AML-193 (cell line): ENCODE measurements around the gene RGS14.

Source experiments
- DNase-seq, 2 experiments: peaks; one replicate each; lab custom pipeline; 2025; lab: John Stamatoyannopoulos, UW

The RGS14 gene

GRCh38 chr5:177382423-177383029 is 24.8 kb downstream of the RGS14 start:
- DNase-seq, result no peak

- no peak for DNase-seq
Observed at GRCh38 chr5:177383181-177383580, 25.5 kb downstream of the RGS14 start.

- no peak for DNase-seq
Observed at GRCh38 chr5:177384134-177384533, 26.4 kb downstream of the RGS14 start, which contains the start of gene SLC34A1. Gene SLC34A1, plus strand, starts transcription at chr5:177384434. Its CDS starts 1,308 bp downstream, at chr5:177385742.

- DNase-seq, result no peak
Observed at GRCh38 chr5:177385720-177386119, 28.0 kb downstream of the RGS14 start.

DNA sequence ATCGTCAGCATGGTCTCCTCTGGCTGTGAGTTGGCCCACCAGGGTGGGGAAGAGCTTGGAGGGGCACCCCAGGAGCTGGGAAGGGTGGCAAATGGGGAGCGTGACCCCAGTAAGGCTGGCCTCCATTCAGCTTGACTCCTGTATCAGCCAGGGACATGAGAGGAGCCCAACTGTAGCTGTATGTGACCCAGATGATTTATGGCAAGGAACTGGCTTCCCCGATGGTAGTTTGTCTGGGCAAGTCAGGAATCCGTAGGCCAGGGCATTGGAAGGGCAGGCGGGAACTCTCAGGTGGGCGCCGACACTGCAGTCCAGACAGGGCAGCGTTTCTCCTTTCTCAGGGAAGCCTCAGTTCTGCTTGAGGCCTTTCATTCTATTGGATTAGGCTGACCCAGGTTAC is 28.8 kb downstream of the RGS14 start:
- DNase-seq, result no peak

DNA sequence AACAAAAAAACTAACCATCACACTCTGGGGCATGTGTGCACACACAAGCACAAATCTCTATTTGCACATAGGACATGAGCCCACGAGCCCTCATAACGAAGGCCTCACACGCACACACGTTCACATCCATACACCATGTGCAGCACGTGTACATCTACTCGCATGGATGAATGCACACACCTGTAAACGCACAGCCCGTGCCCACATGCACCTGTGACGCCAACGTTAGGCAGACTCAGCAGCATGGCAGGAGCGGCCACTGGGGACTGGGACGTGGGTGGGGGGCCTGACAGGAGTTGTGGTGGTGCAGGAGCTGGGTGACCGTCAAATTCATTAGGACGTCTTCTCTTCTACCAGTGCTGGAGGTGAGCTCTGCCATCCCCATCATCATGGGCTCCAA is 29.7 kb downstream of the RGS14 start:
- DNase-seq, result no peak

DNA sequence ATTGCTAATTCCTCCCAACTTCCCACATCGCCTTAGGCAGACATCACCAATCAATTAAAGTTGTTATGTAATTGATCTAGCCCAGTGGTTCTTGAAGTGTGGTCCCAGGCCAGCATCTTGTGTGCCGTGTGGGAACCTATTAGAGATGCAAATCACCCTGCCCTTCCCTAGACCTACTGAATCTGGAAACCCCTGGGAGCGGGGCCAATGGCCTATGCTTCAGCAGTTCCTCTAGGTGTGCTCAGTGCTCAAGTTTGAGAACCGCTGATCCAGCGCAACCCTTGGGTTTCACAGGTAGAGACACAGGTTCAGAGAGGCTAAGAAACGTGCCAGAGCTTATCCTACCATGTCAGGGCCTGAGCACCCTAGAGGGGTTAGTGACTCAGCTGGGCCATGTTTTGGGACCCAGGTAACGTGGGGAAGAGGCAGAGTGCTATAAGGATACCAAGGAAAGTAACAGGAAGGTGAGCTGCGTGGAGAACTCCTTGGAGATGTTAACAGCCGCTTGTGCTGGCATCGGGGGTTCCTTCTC is 30.9 kb downstream of the RGS14 start:
- no peak for DNase-seq

- peak; percentile 27 to 35 for DNase-seq
Observed at GRCh38 chr5:177389241-177390169, 31.8 kb downstream of the RGS14 start.

DNA sequence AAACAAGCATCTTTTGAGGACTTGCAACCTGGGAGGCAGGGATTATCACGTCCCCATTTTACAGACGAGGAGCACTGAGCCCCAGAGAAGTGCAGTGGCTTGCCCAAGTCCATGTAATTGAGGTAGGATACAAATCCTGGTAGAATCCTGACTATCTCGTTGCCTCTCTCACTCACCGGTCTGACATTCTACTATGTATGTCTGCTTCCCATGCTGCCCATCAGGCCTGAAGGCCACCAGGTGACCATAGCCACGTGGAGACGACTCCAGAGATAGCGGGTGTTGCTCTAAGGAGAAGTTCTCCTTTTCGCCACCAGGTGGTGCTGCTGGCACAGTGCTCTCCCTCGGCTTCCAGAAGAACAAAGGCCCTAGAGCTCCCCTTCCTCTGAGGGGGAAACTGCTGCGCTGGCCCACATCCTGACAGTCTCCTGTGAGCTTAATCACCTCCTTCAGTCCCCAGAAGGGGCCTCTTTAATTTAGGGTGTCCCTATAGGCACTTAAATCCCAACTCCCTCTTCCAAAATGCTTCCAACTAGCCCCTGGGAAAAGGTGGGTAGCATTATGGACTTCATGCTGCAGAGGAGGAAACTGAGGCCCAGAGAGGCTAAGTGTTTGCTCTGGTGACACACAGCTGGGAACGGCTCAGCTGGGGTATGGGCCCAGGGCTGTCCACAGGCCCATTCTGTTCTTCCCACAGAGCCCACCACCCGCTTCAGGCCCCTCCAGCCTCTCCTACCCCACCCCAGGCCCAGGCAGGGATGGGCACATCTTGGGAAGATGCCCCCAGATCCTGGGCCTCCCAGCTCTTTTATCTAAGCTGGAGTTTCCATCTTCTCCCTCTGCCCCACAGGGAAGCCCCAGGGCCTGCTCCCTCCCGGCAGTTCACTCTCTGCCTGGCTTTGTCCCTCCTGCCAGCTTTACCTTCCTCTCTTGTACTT is 32.9 kb downstream of the RGS14 start:
- peak; percentile 70 to 82 for DNase-seq

- peak; percentile 8 to 36 for DNase-seq
Observed at GRCh38 chr5:177392765-177393164, 35.0 kb downstream of the RGS14 start.

- DNase-seq, result peak; percentile 54 to 57
Observed at GRCh38 chr5:177393206-177393765, 35.6 kb downstream of the RGS14 start.

DNA sequence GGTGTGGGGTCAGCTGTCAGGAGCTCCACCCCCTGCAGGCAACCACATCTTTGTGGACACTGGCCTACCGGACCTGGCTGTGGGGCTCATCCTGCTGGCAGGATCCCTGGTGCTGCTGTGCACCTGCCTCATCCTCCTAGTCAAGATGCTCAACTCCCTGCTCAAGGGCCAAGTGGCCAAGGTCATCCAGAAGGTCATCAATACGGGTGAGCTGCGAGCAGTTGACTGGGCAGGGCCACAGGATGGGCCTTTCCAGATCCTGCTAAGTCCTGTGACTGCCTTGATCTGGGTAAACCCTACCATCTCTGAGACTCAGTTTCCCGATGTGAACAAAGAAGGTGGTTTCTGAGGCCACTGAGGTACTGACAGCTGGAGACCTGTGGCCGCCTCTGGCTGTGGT is 36.3 kb downstream of the RGS14 start:
- no peak for DNase-seq

- DNase-seq, result no peak
Observed at GRCh38 chr5:177396078-177396477, 38.4 kb downstream of the RGS14 start.

- no peak for DNase-seq
Observed at GRCh38 chr5:177396807-177397206, 39.1 kb downstream of the RGS14 start.

DNA sequence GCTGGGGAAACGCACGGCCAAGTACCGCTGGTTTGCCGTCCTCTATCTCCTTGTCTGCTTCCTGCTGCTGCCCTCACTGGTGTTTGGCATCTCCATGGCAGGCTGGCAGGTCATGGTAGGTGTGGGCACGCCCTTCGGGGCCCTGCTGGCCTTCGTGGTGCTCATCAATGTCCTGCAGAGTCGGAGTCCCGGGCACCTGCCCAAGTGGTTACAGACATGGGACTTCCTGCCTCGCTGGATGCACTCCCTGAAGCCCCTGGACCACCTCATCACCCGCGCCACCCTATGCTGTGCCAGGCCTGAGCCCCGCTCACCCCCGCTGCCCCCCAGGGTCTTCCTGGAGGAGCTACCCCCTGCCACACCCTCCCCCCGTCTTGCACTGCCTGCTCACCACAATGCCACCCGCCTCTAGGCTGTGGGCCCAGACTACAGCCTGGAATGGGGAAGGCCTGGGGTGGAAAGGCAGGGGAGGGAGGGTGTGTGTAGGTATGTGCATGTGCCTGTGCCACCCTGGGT is 40.2 kb downstream of the RGS14 start:
- no peak for DNase-seq

DNA sequence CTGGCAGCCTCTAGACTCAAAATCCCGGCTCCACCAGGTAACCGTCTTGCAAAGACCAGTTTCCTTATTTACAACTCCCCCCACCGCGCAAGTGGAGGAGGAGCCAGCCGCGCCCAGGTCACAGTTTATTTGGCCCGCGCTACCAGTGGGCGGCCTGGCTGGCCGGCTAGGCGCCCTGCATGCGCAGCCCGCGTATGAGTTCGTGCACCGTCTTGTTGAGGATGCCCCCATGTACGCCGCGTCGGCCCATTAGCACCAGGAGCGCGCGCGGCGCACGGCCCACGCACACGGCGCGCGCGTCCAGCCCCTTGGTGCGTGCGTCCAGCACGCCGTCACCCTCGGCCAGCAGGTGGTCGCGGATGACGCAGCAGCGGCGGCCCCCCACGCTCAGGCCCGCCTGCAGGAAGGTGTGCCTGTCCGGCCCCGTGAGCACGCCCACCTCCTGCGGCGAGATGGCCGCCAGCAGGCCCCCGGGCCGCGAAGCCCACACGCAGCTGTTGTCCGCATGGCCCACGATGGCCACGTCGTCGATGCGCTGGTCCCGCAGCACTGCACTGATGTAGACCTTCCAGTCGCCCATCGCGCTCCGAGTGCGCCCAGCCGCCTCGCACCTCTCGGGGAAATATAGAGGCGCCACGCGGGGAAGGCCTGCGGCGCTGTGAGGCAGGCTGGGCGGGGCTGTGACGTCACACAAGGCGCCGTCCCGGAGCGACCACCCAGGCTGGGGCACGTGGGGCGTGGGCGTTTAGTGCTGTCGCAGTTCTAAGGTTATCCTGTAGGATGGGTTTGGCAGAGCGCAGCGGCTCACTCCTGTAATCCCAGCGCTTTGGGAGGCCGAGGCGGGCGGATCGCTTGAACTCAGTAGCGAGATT is 42.5 kb downstream of the RGS14 start, which contains the start of gene PFN3:
TSS of gene PFN3 (minus strand) at position 665 of the 872 bp plus-strand sequence. CDS start at position 580, 85 bp downstream.
- no peak for DNase-seq

GRCh38 chr5:177402271-177403043 is 44.7 kb downstream of the RGS14 start:
- DNase-seq, result no peak

GRCh38 chr5:177403102-177403791 is 45.5 kb downstream of the RGS14 start:
- DNase-seq, result peak; percentile 12 to 31
